Upper lobe of left lung (tissue), 4 donors: ENCODE measurements around the gene EEPD1.

Experiments used
- CTCF ChIP-seq, 6 experiments: fragments of 450-650 bp in 4 of 6; fragments of 200-600 bp in 2 of 6; sonication (generic) in 2 of 6; IDR thresholded peaks; one replicate each; pipeline ENCODE4 v1.5.1; 2016 to 2019; ENCODE audit warnings: antibody characterized with exemption in 6 of 6
- EP300 ChIP-seq, 4 donors: sonication (generic); formaldehyde crosslinking; IDR thresholded peaks; one replicate each; pipeline ENCODE4 v1.5.1; 2017; ENCODE audit warnings: antibody characterized with exemption in 4 of 4, control low read depth in 2 of 4

GRCh38 chr7:36165802-36166201, 12.7 kb downstream of the EEPD1 start:
- TF ChIP-seq CTCF (IDR thresholded peaks at IDR 0.05) (no peak), EP300 (IDR thresholded peaks at IDR 0.05) (no peak)
